ENCODE data around the gene PRKAR2B.
"Not testable (repeated sequence)": the region's sequence is repeated elsewhere in the genome, so short reads cannot be mapped to it uniquely, and the experiment has no call there.

Gene PRKAR2B

DNA sequence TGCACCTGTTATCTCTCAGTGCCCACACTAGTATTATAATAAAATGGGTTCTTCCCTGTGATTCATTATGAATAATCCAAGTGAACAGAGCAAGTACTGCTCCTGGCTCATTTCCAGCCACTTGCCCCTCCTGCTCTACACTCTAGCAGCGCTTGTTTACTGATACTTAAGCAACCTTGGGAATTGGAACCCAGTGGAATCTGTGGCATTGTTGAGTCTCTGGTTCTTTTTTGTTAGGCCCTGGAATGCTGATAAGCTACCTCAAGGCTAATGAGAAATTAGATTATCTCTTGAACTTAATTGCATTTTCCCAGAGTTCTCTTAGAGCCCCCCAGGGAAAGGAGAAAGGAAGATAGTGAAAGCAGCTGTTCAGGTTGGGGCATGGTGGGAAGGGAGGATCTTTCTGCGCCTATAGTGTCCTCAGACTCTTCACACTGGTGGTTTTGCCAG lies 34.0 kb downstream of the PRKAR2B start:
- DNase-seq (ENCODE audit: low read depth in 3 of 3), result no peak

GRCh38 chr7:107079212-107079940 lies 34.9 kb downstream of the PRKAR2B start:
- no peak for DNase-seq (ENCODE audit: low read depth in 3 of 3)

DNA sequence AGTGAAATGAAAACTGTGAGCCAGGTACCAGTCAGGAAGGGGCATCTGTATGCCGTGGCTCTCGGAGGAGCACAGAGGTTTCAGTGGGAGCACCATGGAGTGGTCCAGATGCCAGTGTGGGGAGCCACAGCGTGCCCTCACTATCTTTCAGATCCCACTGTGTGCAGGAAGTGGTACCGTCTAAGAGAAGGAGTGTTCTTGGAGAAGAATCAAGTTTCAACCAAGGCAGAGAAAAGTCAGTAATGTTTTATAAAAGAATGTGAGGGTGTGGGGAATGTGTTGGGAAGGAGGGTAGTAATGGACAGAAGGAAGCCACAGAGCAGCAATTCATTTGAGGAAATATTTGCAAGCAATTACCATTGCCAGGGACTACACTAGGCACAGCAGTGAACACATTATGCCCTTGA lies 35.6 kb downstream of the PRKAR2B start:
- no peak for DNase-seq (ENCODE audit: low read depth in 3 of 3)

GRCh38 chr7:107080533-107080932 lies 36.0 kb downstream of the PRKAR2B start:
- no peak for DNase-seq (ENCODE audit: low read depth in 3 of 3)

DNA sequence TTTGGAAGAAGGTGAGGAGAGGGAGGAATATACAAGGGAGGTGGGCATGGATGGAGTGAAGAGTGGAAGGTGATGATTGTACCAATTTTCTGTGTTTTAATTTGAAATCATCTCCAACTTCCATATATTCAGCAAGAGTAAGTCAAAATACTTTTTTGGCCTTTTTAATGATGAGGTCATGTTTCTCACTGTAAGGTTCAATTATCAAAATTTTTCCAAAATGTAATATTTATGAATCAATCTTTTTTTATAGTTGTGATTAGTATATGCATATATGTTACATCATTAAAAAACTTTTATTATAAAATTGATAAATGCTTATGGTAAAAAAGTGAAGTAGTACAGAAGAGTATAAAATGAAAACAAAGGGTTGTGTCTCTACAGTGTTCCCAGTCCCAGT lies 40.7 kb downstream of the PRKAR2B start:
- DNase-seq (ENCODE audit: low read depth in 3 of 3), result no peak

DNA sequence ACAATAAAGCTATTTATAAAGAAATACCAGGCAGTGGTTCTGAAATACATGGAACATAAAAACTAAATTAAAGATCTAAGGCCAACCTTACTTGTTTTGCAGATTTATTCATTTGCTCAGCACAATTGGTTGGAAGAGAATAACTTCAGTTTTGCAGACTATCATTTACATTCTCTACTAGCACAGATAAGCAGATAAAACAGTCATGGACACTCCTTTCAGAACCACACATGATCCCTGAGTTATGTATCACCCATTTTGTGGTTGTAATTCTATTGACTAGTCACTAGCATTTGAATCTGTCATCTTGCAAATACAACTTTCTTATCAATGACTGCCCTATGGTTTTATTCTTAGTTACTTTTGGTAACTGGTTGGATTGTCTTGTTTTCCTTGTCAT lies 45.1 kb downstream of the PRKAR2B start:
- DNase-seq (ENCODE audit: low read depth in 3 of 3), result no peak

DNA sequence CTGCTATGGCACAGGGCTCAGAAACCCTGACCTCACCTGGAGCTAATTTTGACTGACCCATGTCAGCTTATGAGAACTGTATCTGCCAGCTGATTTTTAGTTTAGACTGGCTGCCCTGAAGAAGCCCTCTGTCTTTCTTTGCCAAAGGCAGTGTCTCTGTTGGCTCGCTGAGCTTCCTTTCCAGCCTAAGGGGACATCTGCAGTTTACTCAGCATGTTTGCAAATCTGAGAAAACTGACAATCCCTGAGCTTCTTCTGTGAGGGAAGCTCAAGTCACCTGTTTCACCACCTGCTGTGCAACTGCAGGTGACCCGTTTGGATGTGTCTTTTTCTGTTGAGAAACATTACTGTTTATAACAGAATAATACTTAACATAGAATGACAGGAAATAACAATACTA lies 46.0 kb downstream of the PRKAR2B start:
- no peak for DNase-seq (ENCODE audit: low read depth in 3 of 3)

GRCh38 chr7:107091306-107091705 lies 46.8 kb downstream of the PRKAR2B start:
- DNase-seq (ENCODE audit: low read depth in 3 of 3), result no peak

GRCh38 chr7:107093671-107094070 lies 49.2 kb downstream of the PRKAR2B start:
- DNase-seq (ENCODE audit: low read depth in 3 of 3), result not testable (repeated sequence)

DNA sequence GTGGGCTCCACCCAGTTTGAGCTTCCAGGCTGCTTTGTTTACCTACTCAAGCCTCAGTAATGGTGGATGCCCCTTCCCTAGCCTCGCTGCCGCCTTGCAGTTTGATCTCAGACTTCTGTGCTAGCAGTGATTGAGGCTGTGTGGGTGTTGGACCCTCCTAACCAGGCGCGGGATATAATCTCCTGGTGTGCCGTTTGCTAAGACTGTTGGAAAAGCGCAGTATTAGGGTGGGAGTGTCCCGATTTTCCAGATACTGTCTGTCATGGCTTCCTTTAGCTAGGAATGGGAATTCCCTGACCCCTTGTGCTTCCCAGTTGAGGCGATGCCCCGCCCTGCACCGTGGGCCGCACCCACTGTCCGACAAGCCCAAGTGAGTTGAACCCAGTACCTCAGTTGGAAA lies 54.6 kb downstream of the PRKAR2B start:
- not testable (repeated sequence) for DNase-seq (ENCODE audit: low read depth in 3 of 3)

DNA sequence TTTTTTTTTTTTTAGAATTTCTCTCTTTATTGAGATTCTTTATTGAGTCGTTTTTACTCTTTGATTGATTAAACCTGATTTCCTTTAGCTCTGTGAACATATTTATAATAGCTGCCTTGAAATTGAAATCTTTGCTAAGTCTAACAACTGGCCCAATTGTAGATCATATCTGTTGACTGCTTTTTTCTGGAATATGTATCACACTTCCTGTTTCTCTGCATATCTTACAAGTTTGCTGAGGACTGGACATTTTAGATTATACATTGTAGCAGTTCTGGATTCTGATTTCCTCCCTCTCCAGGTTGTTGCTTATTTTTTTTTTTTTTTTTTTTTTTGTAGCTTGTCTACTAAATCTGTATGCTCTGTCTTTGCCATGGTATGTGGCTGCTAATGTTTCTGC lies 56.3 kb downstream of the PRKAR2B start:
- DNase-seq (ENCODE audit: low read depth in 3 of 3), result no peak

DNA sequence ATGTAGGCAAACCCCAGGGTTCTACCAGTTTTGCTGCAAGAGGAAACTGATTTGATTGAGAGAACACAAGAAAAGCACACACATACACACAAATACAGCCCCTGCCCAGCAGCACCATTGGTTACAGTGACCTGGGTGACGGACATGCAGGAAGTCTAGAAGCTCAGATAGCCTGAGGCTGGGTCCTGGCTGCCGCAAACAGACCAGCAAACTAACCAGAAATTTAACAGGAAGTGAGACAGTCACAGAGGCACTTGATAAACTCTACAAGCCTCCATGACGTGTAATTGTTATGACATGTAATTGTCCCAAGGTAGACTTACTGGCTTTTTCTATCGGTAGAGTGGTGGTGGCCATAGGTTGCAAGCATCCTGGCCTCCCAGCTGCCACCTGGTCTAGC lies 58.9 kb downstream of the PRKAR2B start:
- DNase-seq (ENCODE audit: low read depth in 3 of 3), result no peak

DNA sequence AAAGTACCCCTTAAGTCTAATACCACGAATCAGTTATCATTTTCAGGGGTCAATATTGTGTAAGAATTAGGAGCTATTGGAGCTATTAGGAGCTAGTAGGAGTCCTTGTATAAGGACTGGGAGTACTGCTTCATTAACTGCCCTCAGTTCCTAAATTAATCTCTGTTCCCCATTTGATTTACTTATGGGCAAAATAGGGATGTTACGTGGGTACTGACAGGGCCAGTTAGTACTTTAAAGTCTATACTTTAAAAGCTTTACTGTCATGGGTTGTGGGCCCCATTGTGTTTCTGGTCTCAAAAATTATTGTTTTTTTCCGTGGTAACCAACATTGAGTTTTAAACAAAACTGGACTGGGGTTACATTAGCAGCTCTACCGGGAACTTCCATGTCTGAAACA lies 60.3 kb downstream of the PRKAR2B start:
- no peak for DNase-seq (ENCODE audit: low read depth in 3 of 3)

GRCh38 chr7:107105591-107106245 lies 61.2 kb downstream of the PRKAR2B start:
- DNase-seq (ENCODE audit: low read depth in 3 of 3), result no peak

GRCh38 chr7:107108793-107109371 lies 64.4 kb downstream of the PRKAR2B start:
- DNase-seq (ENCODE audit: low read depth in 3 of 3), result no peak

DNA sequence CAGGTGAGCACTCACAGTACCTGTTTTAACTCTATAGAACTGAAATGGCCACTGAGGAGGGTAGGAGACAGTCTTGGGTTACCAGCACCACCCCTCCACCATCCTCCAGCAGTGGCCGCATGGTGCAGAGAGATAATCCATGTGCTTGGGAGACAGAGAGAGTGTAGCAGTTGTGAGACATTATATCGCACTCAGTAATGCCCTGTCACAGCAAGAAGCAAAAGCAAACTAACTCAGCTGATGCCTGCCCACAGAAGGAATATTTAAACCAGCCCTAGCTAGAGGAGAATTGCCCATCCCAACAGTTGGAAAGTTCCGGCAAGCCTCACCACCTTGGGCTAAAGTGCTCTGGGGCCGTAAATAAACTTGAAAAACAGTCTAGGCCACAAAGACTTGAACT lies 65.5 kb downstream of the PRKAR2B start:
- no peak for DNase-seq (ENCODE audit: low read depth in 3 of 3)

DNA sequence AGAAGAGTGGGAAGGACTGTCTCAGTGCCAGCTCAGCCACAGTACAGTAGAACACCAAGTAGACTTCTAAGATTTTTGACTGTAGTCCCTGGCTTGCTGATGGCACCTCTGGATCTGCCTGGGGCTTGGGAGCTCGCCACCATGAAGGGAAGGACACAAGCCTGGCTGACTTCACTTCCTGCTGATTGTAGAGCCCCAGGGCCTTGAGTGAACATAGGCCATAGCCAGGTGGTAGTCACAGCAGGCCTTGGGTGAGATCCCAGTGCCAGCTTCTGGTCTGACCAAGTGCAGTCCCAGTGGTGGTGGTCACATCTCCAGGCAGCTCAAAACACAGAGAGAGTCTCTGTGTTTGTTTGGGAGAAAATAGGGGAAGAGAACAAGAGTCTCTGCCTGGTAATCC lies 66.7 kb downstream of the PRKAR2B start:
- no peak for DNase-seq (ENCODE audit: low read depth in 3 of 3)

GRCh38 chr7:107113866-107114265 lies 69.4 kb downstream of the PRKAR2B start:
- DNase-seq (ENCODE audit: low read depth in 3 of 3), result no peak

- no peak for DNase-seq (ENCODE audit: low read depth in 3 of 3)
Observed at GRCh38 chr7:107115114-107115513, 70.6 kb downstream of the PRKAR2B start.

DNA sequence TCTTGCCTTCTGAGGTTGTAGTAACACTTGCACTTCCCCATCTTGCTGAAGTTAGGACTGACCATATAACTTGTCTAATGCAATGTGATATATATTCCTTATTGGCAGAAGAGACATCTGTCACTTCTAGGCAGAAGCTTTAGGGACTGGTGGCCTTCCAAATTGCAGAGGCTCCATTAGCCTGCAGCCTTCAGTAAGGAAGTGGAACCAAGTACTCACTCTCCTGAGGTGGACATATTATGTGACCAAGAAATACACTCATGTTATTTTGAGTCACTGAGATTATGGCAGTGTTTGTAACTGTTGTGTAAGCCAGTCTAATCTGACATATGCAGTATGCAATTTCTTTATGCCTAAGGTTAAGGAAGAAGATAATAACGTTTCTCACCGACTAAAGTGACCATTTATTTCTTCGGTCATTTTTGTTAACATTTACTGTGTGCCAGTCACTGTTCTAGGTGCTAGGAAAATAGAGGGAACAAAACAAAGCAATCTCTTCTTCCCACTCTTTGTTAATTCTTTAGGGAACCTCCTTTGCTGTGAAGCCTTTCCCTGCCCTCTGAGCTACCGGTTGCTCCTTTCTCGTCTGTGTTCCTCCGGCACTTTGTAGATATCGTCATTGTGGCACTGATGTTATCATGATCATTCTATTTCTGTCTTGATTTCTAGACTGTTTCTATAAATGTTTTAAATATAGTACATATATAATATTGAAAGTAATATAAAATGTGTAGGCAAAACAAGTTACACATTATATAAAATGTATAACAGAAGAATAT lies 71.4 kb downstream of the PRKAR2B start:
- no peak for DNase-seq (ENCODE audit: low read depth in 3 of 3)

DNA sequence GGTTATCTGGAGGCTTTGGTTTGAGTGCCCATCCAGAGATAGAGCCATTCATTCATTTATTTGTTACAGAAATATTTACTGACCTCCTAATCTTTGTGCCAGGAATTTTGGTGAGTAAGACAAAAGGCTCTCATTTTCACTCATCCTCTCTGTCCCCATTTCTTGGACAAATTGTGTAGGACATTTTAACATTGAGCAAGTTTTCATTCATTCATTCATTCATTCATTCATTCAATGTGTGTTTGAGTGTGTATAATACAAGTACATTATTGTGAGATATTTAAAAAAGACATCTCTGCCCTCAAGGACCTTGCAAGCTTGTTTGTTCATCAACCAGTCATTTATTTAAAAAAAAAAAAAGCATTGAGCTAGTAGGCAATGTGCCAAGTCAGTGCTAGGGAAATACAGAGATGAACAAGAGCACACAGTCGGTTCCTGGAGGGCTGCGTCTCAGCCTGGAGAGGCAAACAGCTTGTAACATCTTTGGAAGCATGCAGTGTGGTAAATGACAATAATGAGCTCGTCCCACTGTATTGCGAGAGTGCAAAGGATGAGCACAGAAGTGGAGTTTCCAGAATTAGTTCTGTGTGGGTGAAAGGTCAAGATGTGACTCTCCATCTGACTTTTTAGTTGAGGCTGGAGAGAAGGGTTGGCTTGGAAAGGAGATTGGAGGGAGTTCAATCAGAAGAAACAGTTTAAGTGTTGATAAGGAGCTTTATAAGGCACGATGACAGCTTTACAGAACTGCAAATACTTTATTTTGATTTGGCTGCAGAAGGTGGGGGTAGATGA lies 73.8 kb downstream of the PRKAR2B start:
- no peak for DNase-seq (ENCODE audit: low read depth in 3 of 3)
